OCI-LY7 (cell line): ENCODE measurements around the gene CPPED1.

Experiments
- EZH2phosphoT487 ChIP-seq: fragments of 200-600 bp; sonication (generic); IDR thresholded peaks from 2 replicates; pipeline ENCODE4 v1.6.1; 2018; ENCODE audit warnings: low read depth, borderline replicate concordance, mild to moderate bottlenecking, mixed run types, antibody characterized with exemption, low read length, moderate library complexity, mixed read lengths
- TF ChIP-seq, protein P1 (sequence below): fragments of 200-600 bp; sonication (generic); conservative IDR thresholded peaks from 2 replicates; pipeline ENCODE4 v1.5.1; 2014; ENCODE audit warnings: mild to moderate bottlenecking, antibody characterized with exemption, low read length, moderate library complexity, mixed read lengths

DNA sequence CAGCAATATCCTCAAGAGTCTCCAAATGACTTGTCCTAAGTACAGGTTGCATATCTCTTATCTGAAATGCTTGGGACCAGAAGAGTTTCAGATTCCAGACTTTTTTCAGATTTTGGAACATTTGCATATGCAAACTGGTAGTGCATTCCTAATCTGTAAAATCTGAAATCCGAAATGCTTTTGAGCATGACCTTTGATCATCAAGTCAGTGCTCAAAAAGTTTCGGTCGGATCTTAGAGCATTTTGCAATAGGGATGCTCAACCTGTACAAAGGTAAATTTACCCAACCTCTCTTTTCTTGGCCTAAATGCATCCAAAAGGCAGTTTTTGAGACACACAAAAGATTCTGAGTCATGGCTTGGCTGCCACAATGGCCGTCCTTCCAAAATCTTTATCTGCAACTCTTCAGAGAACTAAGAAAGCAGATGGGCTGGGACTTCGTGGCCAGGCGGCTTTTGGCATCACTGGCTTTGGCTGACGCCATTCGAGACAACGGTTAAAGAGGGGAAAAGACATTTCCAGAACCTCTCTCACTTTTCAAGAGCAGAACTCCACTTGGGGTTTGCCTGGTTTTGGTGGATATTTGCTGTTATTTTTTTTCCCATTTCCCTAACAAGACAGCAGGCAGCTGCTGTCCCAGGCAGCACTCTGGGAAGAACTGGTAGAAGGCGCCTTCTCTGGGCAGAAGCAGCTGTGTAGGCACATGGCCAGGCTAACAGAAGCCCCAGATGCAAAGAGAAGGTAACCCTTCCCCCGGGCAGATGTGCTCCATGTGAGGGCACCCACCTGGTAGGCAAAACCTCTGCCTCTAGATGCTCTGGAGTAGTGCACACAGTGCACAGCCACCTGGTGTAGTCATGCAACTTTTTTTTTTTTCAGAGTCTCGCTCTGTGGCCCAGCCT lies 8.9 kb downstream of the CPPED1 start:
- TF ChIP-seq, protein P1, sequence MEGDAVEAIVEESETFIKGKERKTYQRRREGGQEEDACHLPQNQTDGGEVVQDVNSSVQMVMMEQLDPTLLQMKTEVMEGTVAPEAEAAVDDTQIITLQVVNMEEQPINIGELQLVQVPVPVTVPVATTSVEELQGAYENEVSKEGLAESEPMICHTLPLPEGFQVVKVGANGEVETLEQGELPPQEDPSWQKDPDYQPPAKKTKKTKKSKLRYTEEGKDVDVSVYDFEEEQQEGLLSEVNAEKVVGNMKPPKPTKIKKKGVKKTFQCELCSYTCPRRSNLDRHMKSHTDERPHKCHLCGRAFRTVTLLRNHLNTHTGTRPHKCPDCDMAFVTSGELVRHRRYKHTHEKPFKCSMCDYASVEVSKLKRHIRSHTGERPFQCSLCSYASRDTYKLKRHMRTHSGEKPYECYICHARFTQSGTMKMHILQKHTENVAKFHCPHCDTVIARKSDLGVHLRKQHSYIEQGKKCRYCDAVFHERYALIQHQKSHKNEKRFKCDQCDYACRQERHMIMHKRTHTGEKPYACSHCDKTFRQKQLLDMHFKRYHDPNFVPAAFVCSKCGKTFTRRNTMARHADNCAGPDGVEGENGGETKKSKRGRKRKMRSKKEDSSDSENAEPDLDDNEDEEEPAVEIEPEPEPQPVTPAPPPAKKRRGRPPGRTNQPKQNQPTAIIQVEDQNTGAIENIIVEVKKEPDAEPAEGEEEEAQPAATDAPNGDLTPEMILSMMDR: no peak
- no peak for TF ChIP-seq EZH2phosphoT487
